Parathyroid adenoma (tissue), 2 donors: ENCODE data around the gene ANTXR1.

Experiments used
- H2AFZ ChIP-seq: fragments of 300-600 bp; sonication (generic); one replicate; pipeline ENCODE4 v1.7.0; 2017; ENCODE audit warnings: antibody characterized with exemption, mild to moderate bottlenecking
- H3K27ac ChIP-seq: fragments of 300-600 bp; sonication (generic); one replicate; pipeline ENCODE4 v1.7.0; 2017
- H3K27me3 ChIP-seq: fragments of 300-600 bp; sonication (generic); one replicate; pipeline ENCODE4 v1.7.0; 2017; ENCODE audit warnings: low read length; ENCODE audit not compliant: control insufficient read depth, insufficient read depth
- H3K36me3 ChIP-seq: fragments of 300-600 bp; sonication (generic); one replicate; pipeline ENCODE4 v1.7.0; 2017; ENCODE audit warnings: low read length; ENCODE audit not compliant: control insufficient read depth, insufficient read depth
- H3K4me1 ChIP-seq: fragments of 300-600 bp; sonication (generic); one replicate; pipeline ENCODE4 v1.7.0; 2017; ENCODE audit warnings: control low read depth
- H3K4me2 ChIP-seq: fragments of 300-600 bp; sonication (generic); one replicate; pipeline ENCODE4 v1.7.0; 2017; ENCODE audit warnings: low read length
- H3K4me3 ChIP-seq: fragments of 300-600 bp; sonication (generic); one replicate; pipeline ENCODE4 v1.7.0; 2017; ENCODE audit warnings: low read depth, low read length
- H3K79me2 ChIP-seq: fragments of 300-600 bp; sonication (generic); one replicate; pipeline ENCODE4 v1.7.0; 2017; ENCODE audit warnings: control low read depth
- H3K9ac ChIP-seq: fragments of 300-600 bp; sonication (generic); one replicate; pipeline ENCODE4 v1.7.0; 2017; ENCODE audit warnings: mild to moderate bottlenecking
- H3K9me3 ChIP-seq: fragments of 300-600 bp; sonication (generic); one replicate; pipeline ENCODE4 v1.7.0; 2017; ENCODE audit warnings: low read length; ENCODE audit not compliant: control insufficient read depth
- CTCF ChIP-seq: fragments of 300-600 bp; sonication (generic); IDR thresholded peaks from one replicate; pipeline ENCODE4 v1.7.0; 2017; ENCODE audit warnings: antibody characterized with exemption, mild to moderate bottlenecking
- donor health status: primary hyperparathyroidism.

Gene ANTXR1

GRCh38 chr2:69180227-69180626, 167.2 kb downstream of the ANTXR1 start:
- Histone ChIP-seq H3K4me3 (no peak overlapping the region), H3K27me3 (no peaks in the 10 kb centered on the region), H3K27ac (no peak overlapping the region), H2AFZ (no peak overlapping the region), H3K9ac (no peak overlapping the region), H3K36me3 (no peaks in the 10 kb centered on the region), H3K4me2 (no peak overlapping the region), H3K9me3 (no peaks in the 10 kb centered on the region), H3K79me2 (no peaks in the 10 kb centered on the region), H3K4me1 (peaks cover 18% of the 10 kb centered on the region)
- no peak for TF ChIP-seq CTCF

GRCh38 chr2:69180974-69181373, 168.0 kb downstream of the ANTXR1 start:
- H3K9me3 ChIP-seq = no peaks in the 10 kb centered on the region
- peaks cover 18% of the 10 kb centered on the region for H3K4me1 ChIP-seq
- no peak overlapping the region for H3K4me3 ChIP-seq
- no peak overlapping the region for H3K27ac ChIP-seq
- H3K4me2 ChIP-seq = no peak overlapping the region
- no peaks in the 10 kb centered on the region for H3K79me2 ChIP-seq
- H3K27me3 ChIP-seq = no peaks in the 10 kb centered on the region
- no peak overlapping the region for H2AFZ ChIP-seq
- H3K9ac ChIP-seq = no peak overlapping the region
- H3K36me3 ChIP-seq = no peaks in the 10 kb centered on the region
- TF ChIP-seq CTCF = no peak

DNA sequence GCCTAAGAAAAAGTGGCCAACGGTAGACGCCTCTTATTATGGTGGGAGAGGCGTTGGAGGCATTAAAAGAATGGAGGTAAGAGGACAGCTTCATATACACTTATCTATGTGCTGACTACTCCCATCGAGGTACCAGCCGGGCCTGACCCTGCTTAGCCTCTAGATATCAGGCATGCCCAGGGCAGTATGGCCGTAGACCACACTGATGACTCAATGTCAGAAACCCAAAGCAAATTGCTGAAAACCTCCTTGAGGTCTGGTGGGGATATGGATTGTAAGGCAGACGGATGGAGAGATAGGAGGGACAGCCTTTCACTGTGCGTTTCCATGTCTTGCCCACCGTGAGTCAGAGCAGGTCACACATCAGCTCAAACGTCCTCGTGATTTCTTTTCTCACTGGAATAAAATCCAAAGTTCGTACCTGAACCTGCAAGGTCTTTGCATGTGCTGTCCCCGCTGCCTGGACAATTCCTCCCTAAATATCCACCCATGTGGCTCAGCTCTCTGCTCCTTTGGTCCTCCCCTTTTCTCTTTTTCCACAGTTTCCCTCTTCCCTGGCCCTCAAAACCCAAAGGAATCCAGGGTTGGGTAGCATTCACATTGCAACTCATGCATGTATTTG, 168.9 kb downstream of the ANTXR1 start:
- Histone ChIP-seq H3K9ac (no peak overlapping the region), H3K27ac (no peak overlapping the region), H3K4me1 (peaks cover 16% of the 10 kb centered on the region), H2AFZ (no peak overlapping the region), H3K79me2 (no peaks in the 10 kb centered on the region), H3K27me3 (no peaks in the 10 kb centered on the region), H3K4me2 (no peak overlapping the region), H3K9me3 (no peaks in the 10 kb centered on the region), H3K4me3 (no peak overlapping the region), H3K36me3 (no peaks in the 10 kb centered on the region)
- no peak for TF ChIP-seq CTCF

DNA sequence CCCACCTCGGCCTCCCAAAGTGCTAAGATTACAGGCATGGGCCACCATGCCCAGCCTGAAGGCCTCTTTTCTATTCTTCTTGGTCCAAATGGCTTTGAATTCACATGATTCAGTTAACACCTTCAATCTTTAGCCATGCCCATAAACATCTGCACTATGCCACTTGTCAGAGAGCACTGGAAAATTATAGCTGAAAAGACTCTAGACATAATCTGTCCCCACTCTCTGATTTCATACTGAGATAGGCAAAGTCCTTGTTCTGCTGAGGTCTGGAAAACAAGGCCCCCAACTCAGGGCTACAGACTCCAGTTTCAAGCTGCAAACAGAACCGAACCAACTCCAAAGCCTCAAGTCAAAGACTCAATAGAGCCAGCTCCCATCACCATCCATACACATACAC, 170.7 kb downstream of the ANTXR1 start:
- Histone ChIP-seq H3K4me1 (peaks cover 3% of the 10 kb centered on the region), H3K27ac (no peak overlapping the region), H3K9me3 (no peaks in the 10 kb centered on the region), H3K9ac (no peak overlapping the region), H2AFZ (no peak overlapping the region), H3K4me2 (no peak overlapping the region), H3K79me2 (no peaks in the 10 kb centered on the region), H3K36me3 (no peaks in the 10 kb centered on the region), H3K4me3 (no peak overlapping the region), H3K27me3 (no peaks in the 10 kb centered on the region)
- TF ChIP-seq CTCF = no peak

DNA sequence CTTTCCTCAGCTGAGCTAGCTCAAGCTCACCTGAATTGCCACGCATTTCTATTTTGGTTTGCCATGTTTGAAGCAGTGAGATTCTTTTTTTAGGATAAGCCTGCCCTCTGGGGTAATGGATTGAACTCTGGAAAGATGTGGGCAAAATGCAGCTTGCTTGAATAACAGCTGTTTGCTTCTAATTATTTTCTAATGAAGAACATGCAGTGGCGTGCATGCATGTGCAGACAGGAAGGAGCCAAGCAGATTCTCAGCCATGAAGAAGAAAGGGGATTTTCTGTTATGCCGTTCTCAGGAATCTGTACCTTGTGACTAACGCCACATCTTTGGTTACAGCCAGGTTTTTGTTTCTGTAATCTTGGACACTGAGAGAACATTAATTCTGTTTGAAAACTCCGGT, 171.2 kb downstream of the ANTXR1 start:
- no peak for TF ChIP-seq CTCF
- Histone ChIP-seq H3K27me3 (no peaks in the 10 kb centered on the region), H3K36me3 (no peaks in the 10 kb centered on the region), H3K4me2 (no peak overlapping the region), H3K27ac (no peak overlapping the region), H3K9me3 (no peaks in the 10 kb centered on the region), H3K4me3 (no peak overlapping the region), H3K79me2 (no peaks in the 10 kb centered on the region), H3K9ac (no peak overlapping the region), H3K4me1 (no peaks in the 10 kb centered on the region), H2AFZ (no peak overlapping the region)
